K562 (cell line): ENCODE measurements around the gene ANKRD10. TPM values are rescaled to one million over a fixed set of nuclear protein-coding genes. Genes with fewer than 3 reads are reported as not detected.

Source experiments
- E2F8 ChIP-seq: fragments of 450-650 bp; IDR thresholded peaks from 2 replicates; pipeline ENCODE4 v1.7.1; 2018; ENCODE audit warnings: mild to moderate bottlenecking, low read depth; ENCODE audit not compliant: partially characterized antibody
- EHMT2 ChIP-seq: fragments of 450-650 bp; IDR thresholded peaks from 2 replicates; pipeline ENCODE4 v1.6.1; 2018; ENCODE audit warnings: antibody characterized with exemption
- HDAC6 ChIP-seq: IDR thresholded peaks from 2 replicates; pipeline ENCODE4 v1.6.1; 2012; ENCODE audit warnings: low read depth, mild to moderate bottlenecking, control low read depth, inconsistent platforms, low read length, moderate library complexity
- KDM1A ChIP-seq, 2 experiments: fragments of 450-650 bp; IDR thresholded peaks; 2 replicates each; pipeline ENCODE4 v1.6.1; 2016; ENCODE audit warnings: mild to moderate bottlenecking in 2 of 2
- PTBP1 ChIP-seq: fragments of 200-400 bp; formaldehyde crosslinking; IDR thresholded peaks from 2 replicates; pipeline ENCODE4 v1.6.1; 2017; ENCODE audit warnings: low read depth, low read length
- SFPQ ChIP-seq: fragments of 200-400 bp; formaldehyde crosslinking; IDR thresholded peaks from 2 replicates; pipeline ENCODE4 v1.6.1; 2017; ENCODE audit warnings: mild to moderate bottlenecking, low read depth, low read length, moderate library complexity
- SMC3 ChIP-seq: conservative IDR thresholded peaks from 2 replicates; pipeline ENCODE4 v1.6.1; 2011; ENCODE audit warnings: low read depth, low read length, improper control_type of control experiment; ENCODE audit not compliant: insufficient read depth
- U2AF2 ChIP-seq: fragments of 200-400 bp; formaldehyde crosslinking; optimal IDR thresholded peaks from 2 replicates; pipeline ENCODE3; 2017; ENCODE audit warnings: low read depth, mild to moderate bottlenecking, low read length
- ZNF232 ChIP-seq: sonication (generic); formaldehyde crosslinking; IDR thresholded peaks from 2 replicates; pipeline ENCODE4 v1.8.0; 2022; ENCODE audit warnings: mild to moderate bottlenecking, missing genetic modification reagents
- ZNF444 ChIP-seq: fragments of 250-450 bp; sonication (Bioruptor Pico); IDR thresholded peaks from 2 replicates; pipeline ENCODE4 v1.4.0; 2020; ENCODE audit warnings: mild to moderate bottlenecking, moderate library complexity
- polyA plus RNA-seq, 8 experiments: library from polyadenylated mRNA; depleted of rRNA in 4 of 8; stranded (reverse) in 5 of 8; unstranded in 3 of 8; fragments of >200 nt; fragmentation: Nextera tagmentation in 2 of 8; fragmentation: Illumina TruSeq in 1 of 8; extraction: Ambion mirVana in 2 of 8; extraction: Trizol in 1 of 8; gene quantifications; 2 replicates each; pipeline versions ENCODE4 v1.2.1 to v1.2.3, GENCODE V29; 2011 to 2014; ENCODE audit warnings: inconsistent platforms in 1 of 8, missing spikeins in 1 of 8
- total RNA-seq, 7 experiments: library from RNA; depleted of rRNA in 6 of 7; stranded (reverse); fragments of >200 nt in 6 of 7; fragmentation: Illumina TruSeq in 2 of 7; extraction: Trizol in 2 of 7; gene quantifications; 2 replicates each; pipeline versions ENCODE4 v1.2.1 to v1.2.3, GENCODE V29; 2011 to 2021; ENCODE audit warnings: low replicate concordance in 1 of 7
- TF ChIP-seq, protein P1 (sequence below): fragments of 450-650 bp; formaldehyde crosslinking; IDR thresholded peaks from 2 replicates; pipeline ENCODE4 v1.4.0; 2022; ENCODE audit warnings: missing genetic modification characterization
- TF ChIP-seq, protein P2 (sequence below): sonication (generic); formaldehyde crosslinking; IDR thresholded peaks from 2 replicates; pipeline ENCODE4 v1.8.1; 2023; ENCODE audit warnings: mild to moderate bottlenecking, missing genetic modification reagents
- TF ChIP-seq, protein P3 (sequence below): sonication (generic); formaldehyde crosslinking; IDR thresholded peaks from 2 replicates; pipeline ENCODE4 v1.8.0; 2023; ENCODE audit warnings: missing genetic modification reagents, mild to moderate bottlenecking, borderline replicate concordance

Gene ANKRD10
- total and polyA plus RNA-seq, 9 of the 15 experiments (the other 6 are each of a cell fraction or from before 2014, with no cell fraction given): 21.7 to 183 (median 45.0) TPM

DNA sequence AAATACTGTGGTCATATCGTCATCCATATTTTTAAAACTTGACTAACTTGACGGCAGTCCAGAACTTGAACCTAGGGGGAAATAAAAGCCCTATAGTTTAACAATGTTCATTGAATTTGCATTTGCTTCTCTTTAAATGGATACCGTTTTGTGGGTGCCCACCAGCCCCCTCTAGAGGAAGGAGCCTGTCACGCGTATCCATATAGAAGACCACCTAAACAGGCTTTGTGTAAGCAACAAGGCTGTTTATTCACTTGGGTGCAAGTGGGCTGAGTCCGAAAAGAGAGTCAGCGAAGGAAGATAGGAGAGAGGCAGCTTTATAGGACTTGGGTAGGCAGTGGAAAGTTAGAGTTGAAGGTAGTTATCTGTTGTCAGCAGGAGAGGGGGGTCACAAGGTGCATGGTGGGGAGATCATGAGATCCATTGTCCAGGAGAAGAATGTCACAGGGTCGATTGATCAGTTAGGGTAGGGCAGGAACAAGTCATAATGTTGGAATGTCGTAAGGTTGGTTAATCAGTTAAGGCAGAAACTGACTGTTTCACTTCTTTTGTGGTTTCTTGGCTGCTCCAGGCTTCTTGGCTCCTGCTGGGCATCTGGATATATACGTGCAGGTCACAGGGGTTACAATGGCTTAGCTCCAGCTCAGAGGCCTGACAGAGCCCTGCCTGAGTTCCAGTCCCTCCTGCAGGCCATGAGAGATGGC lies 42.5 kb upstream of the ANKRD10 start (continued):
- TF ChIP-seq PTBP1: no peak
- TF ChIP-seq, protein P1, sequence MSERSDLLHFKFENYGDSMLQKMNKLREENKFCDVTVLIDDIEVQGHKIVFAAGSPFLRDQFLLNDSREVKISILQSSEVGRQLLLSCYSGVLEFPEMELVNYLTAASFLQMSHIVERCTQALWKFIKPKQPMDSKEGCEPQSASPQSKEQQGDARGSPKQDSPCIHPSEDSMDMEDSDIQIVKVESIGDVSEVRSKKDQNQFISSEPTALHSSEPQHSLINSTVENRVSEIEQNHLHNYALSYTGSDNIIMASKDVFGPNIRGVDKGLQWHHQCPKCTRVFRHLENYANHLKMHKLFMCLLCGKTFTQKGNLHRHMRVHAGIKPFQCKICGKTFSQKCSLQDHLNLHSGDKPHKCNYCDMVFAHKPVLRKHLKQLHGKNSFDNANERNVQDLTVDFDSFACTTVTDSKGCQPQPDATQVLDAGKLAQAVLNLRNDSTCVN (CRISPR knock-in tag): no peak
- TF ChIP-seq ZNF444 (CRISPR knock-in tag): no peak
- TF ChIP-seq U2AF2: no peak
- no peak for TF ChIP-seq SMC3
- TF ChIP-seq, protein P2, sequence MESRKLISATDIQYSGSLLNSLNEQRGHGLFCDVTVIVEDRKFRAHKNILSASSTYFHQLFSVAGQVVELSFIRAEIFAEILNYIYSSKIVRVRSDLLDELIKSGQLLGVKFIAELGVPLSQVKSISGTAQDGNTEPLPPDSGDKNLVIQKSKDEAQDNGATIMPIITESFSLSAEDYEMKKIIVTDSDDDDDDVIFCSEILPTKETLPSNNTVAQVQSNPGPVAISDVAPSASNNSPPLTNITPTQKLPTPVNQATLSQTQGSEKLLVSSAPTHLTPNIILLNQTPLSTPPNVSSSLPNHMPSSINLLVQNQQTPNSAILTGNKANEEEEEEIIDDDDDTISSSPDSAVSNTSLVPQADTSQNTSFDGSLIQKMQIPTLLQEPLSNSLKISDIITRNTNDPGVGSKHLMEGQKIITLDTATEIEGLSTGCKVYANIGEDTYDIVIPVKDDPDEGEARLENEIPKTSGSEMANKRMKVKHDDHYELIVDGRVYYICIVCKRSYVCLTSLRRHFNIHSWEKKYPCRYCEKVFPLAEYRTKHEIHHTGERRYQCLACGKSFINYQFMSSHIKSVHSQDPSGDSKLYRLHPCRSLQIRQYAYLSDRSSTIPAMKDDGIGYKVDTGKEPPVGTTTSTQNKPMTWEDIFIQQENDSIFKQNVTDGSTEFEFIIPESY: 0 out of 2 replicates have a peak, but pooled peaks have one; percentile 25
- TF ChIP-seq ZNF232 (CRISPR knock-in tag): no peak
- TF ChIP-seq E2F8: no peak
- peak in 1 of 2 experiments; percentile 28; a peak in 1 of 4 replicates for TF ChIP-seq KDM1A (IDR thresholded peaks at IDR 0.05)
- TF ChIP-seq HDAC6: no peak
- TF ChIP-seq, protein P3, sequence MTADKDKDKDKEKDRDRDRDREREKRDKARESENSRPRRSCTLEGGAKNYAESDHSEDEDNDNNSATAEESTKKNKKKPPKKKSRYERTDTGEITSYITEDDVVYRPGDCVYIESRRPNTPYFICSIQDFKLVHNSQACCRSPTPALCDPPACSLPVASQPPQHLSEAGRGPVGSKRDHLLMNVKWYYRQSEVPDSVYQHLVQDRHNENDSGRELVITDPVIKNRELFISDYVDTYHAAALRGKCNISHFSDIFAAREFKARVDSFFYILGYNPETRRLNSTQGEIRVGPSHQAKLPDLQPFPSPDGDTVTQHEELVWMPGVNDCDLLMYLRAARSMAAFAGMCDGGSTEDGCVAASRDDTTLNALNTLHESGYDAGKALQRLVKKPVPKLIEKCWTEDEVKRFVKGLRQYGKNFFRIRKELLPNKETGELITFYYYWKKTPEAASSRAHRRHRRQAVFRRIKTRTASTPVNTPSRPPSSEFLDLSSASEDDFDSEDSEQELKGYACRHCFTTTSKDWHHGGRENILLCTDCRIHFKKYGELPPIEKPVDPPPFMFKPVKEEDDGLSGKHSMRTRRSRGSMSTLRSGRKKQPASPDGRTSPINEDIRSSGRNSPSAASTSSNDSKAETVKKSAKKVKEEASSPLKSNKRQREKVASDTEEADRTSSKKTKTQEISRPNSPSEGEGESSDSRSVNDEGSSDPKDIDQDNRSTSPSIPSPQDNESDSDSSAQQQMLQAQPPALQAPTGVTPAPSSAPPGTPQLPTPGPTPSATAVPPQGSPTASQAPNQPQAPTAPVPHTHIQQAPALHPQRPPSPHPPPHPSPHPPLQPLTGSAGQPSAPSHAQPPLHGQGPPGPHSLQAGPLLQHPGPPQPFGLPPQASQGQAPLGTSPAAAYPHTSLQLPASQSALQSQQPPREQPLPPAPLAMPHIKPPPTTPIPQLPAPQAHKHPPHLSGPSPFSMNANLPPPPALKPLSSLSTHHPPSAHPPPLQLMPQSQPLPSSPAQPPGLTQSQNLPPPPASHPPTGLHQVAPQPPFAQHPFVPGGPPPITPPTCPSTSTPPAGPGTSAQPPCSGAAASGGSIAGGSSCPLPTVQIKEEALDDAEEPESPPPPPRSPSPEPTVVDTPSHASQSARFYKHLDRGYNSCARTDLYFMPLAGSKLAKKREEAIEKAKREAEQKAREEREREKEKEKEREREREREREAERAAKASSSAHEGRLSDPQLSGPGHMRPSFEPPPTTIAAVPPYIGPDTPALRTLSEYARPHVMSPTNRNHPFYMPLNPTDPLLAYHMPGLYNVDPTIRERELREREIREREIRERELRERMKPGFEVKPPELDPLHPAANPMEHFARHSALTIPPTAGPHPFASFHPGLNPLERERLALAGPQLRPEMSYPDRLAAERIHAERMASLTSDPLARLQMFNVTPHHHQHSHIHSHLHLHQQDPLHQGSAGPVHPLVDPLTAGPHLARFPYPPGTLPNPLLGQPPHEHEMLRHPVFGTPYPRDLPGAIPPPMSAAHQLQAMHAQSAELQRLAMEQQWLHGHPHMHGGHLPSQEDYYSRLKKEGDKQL (CRISPR knock-in tag): no peak
- TF ChIP-seq EHMT2: 0 out of 2 replicates have a peak, but pooled peaks have one; percentile 37
- no peak for TF ChIP-seq SFPQ
